GM18511 (cell line): ENCODE results near the gene PTPRN2.
A peak's percentile ranks its signal among the peaks of the same experiment; 100 is the strongest.
"Not testable (repeated sequence)": the region's sequence is repeated elsewhere in the genome, so short reads cannot be mapped to it uniquely, and the experiment has no call there.

ENCODE experiments used
- ATAC-seq: cut with Tn5 transposase; IDR thresholded peaks from one replicate; pipeline ENCODE4 v1.9.1; 2021; ENCODE audit warnings: mild to moderate bottlenecking, moderate library complexity; ENCODE audit not compliant: unreplicated experiment

The PTPRN2 gene

DNA sequence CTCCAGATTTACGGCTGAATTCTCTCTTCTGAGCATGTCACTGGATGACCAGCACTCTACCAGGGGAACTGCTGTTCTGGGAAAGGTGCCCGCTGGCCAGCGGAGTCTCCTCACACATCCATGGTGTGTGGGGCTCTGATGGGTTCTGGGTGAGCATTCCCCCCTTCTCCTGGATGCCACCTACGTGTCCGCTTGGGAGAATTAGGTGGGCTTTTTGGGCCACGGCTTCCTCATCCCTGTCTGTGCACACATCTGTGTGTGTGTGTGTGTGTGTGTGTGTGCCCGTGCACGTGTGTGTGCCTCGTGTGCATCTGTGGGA, 1087.8 kb downstream of the PTPRN2 start:
- no peak for ATAC-seq

DNA sequence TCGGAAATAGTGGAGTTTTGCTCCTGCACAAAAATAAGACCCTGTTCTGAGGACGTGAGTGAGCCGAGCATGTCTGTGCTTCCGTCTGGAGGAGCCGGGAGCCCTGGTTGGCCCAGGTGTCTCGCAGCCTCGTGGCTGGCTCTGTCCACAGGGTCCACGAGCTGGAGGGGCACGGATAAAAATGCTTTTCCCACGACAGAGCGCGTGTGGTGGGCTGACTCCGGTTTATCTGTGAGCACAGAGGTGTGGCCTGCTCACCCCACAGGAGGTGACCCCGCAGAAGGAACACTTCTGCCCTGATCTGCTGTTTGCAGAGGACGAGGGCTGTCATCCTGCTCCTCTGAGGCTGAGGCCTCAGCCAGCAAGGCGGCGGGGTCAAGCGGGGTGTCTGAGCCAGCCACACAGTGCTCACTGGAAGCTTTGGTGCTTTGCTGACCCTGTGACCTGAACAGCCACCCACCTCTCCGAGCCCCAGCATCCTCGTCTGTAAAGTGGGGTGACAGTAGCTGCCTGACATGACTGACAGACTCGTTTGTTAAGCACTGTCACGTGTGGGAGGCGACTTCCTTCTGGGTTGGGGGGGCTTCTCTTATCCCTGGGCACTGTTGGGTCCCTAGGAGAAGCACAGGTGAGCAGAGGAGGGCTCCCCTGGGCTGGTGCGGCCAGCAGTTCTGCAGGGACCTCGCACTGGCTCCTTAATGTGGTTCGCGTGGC, 1088.3 kb downstream of the PTPRN2 start:
- ATAC-seq, result no peak

DNA sequence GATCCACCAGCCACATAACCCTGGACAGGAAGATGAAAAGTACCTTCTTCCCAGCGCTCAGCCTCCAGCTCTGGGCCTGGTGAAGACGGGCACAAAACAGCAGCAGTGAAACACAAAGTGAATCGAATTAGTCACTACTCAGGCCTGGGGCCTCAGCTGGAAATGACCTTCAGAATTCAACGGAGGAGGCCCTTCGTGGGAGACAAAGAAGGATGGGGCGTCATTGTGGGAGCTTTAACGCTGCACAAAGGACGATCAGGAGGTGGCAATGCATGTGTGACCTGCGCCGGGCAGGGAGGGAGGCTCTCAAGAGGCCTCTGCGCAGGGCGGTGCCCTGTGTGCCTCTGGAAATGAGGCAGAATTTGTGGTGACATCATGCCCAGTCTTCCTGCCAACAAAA, 1089.0 kb downstream of the PTPRN2 start:
- no peak for ATAC-seq

DNA sequence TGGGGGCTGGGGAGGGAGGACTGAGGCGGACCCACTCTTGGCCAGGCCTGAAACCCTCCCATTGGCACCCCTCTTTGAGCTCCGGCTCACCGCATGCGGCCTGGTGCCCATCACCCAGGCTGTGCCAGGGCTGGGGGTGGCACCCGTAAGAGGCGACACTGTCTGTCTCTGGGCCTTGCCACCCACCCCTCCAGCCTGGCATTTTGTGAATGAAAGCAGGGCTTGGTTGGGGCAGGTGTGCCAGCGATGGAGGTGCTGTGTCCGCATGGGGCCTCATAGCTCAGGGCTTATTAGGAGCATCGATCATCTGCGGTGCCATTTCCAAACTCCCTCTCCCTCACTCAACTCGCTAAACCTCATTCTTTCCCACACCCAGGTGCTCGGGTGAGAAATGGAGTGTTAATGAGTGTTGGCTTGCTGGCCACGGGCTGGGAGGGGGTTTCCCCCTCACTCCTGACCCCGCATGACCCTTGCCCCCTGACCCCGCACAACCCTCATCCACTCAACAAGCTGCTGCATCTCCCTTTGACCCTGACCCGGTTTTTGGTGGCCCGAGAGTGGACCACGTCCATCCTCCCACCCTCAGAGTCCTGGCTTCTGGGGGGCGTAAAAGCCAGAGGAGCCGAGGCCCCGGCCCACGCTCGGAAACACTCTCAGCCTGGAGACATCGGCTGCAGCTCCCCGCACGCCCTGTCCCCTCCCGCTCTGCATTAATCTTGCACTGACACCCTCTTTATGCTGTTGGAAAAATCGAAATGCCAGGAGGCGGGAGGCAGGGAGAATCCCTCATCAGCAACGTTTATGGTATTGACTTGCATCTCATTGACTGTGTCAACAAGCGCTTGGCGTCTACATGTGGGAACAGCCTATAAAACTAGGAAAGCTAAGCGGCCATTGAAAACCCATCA, 1089.6 kb downstream of the PTPRN2 start:
- no peak for ATAC-seq

DNA sequence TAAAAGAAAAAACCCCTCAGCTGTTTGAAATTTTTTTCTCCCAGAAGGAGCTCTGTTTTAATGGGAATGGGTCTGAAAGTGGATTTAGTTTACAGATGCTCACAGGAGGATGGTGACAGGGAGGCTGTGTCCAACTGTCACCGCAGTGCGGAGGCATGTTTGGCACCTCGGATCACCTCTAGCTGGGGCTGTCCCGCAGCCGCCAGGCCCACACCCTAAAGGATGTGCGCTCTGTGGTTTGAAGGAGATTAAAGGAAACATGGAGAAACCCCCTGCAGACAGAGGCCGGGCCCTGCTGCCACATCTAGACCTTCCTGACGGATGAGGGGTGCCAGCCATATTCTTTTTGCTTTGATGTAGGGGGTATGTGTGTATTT, 1090.3 kb downstream of the PTPRN2 start:
- ATAC-seq, result no peak

DNA sequence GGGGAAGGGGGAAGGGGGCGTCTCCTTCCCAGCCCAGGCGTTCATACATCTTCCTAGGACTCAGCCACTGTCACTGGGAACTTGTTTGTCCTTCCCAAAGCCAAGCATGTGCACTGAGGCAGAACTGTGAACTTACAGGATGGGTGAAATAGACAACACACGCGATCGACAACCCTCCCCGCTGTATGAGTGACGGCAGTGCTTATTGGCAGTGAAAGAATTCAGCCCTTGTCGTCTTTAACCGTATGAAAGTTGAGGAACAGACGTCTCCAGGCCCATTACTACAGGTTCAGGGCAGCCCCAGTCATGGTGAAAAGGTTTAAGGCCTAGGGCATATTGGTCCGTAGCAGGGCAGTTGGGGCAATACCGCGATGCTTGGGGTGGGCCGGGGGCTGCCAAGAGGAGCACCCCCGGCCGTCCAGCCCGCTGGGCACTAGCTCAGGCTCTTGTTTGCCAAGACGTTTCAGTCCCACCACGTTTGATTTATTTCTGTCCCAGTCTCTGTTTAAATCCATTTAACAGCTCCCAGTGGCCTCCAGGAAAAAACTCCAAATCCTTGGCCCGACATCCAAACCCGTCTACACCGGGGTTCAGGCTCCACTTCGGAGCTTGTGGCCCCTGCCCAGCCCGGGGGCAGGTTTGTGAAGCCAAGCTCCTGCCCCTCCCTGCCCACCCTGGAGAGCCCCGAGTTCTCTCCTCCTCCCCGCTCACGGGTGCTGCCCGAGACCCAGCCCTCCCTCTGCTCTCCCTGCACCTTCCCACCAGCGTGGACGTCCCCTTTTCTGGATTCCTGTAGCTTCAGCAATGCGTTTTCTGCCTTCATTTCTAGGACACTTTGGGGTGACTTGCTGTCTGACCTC, 1091.0 kb downstream of the PTPRN2 start:
- ATAC-seq, result no peak

DNA sequence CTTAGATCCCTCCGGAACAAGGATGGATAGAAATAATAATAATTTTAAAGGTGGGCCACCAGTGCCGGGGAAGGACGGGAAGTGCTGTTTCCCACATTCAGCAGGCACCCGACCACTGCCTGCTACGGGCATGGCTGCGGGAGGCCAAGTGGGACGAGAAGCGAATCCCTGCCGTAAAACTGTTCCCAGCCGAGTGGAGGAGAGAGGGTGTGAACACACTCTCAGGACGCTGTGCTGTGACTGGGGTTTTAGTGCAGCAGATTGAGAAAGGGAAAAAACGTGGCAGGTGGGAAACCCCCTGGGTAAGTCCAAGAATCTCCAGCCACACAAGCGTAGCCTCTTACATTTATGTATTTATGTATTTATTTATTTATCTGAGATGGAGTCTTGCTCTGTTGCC, 1092.0 kb downstream of the PTPRN2 start:
- peak; percentile 57 for ATAC-seq

DNA sequence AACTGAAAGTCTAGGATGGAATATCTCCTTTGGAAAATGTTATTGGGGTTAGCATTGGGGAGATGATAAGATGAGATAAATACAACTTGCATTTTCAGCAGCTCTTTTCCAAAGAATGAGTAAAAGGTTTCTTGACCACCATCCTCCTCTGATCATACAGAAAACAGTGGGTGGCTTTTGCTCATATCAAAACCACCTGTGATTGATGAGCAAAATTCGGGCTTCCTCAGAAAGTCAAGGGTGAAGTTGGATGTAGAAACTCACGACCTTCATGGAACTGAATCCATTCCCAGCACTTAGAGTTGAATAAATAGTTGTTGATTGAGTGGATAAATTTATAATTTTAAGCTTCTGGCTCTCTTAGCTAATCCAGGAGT, 1092.5 kb downstream of the PTPRN2 start:
- no peak for ATAC-seq

DNA sequence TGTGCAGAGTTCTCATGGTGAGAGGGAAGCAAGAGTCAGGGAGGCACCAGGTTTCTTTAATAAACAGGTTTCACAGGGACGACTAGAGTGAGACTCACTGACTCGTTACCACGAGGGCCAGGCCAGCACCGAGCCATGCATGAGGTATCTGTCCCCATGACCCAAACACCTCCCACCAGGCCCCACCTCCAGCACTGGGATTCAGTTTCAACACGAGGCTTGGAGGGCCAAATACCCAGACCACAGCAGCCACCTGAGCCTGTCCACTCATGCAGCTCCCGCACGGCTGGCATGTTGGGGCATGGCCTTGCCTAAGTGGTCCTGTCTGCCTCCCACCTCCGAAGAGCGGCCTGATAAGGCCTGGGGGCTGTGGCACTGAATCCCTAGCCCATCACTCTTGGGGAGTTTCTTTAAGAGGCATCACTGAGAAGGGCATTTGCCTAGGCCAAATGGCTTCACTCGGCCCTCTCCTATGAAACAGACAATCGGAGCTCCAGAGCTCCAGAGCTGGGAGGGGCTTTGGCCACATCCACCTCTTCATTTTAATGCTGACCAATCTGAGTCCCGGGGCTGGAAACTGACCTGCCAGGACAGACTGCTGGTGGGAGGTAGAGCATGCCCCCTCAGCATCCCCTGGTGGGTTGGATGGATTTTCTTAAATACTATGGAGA, 1093.0 kb downstream of the PTPRN2 start:
- no peak for ATAC-seq

DNA sequence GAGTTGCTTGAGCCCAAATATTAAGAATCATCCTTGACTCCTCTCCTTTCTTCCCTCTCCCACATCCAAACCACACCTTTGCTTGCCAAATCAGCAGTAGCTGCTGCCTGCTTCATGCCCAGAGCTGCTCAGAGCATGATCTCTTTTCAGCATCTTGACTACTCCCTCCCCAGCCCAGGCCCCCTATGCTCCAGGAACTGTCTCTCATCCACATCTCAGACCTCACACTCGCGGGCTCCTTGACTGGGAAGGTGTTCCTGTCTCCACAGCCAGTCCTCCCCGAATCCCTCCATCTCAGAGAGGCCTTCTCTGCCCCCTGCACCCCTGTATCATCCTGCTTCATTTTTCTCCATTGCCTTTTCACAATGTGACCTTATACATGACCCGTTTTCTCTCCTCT, 1093.8 kb downstream of the PTPRN2 start:
- no peak for ATAC-seq

DNA sequence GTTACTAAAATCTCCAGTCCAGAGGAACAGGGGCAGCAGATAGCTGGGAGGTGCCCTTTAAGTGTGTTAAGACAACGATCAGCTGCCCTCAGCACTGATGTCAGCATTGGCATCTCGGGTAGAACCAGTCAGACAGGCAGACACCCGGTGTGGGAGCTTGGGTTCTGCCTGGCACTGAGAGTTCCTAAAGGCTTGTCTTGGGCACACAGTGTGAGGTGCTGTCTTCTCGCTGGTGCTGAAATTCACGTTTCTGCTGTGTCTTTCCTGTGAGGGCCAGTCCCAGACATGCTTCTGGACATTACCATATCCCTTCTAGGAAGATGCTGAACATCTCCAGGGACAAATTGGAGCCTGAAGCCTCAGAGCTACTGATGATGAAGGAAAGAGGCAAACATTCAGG, 1094.6 kb downstream of the PTPRN2 start:
- ATAC-seq, result no peak

DNA sequence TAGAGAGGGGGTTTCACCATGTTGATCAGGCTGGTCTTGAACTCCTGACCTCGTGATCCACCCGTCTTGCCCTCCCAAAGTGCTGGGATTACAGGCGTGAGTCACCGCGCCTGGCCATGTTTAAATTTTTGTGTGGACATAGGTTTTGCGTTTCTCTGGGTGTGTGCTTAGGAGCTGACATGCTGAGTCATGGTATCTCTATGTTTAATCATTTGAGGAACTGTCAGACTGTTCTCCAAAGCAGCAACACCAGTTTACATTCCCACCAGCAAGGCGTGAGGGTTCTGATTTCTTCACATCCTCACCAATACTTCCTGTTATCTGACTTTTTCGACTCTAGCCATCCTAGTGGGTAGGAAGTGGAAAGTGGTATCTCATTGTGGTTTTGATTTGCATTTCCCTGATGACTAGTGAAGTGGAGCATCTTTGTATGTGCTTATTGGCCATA, 1097.1 kb downstream of the PTPRN2 start:
- peak; percentile 66 for ATAC-seq

DNA sequence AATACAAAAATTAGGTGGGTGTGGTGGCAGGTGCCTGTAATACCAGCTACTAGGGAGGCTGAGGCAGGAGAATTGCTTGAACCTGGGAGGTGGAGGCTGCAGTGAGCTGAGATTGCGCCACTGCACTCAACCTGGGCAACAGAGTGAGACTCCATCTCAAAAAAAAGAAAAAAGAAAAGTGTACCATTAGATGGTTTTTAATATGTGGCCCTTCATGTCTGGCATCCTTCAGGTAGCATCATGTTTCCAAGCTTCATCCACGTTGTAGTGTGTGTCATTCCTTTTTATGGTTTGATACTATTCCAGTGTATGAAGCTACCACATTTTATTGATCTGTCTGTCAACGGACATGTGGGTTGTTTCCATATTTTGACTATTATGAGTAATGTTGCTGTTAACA, 1097.8 kb downstream of the PTPRN2 start:
- ATAC-seq, result not testable (repeated sequence)
